Melanocyte of skin (primary cell): ENCODE measurements around the gene SMIM33. TPM values are rescaled to one million over a fixed set of nuclear protein-coding genes. Genes with fewer than 3 reads are reported as not detected.

Experiments
- small RNA-seq, 2 donors: library from RNA; depleted of rRNA; stranded (forward); fragments of <200 nt; gene quantifications; one replicate each; pipeline ENCODE3, GENCODE V24; 2012
- total RNA-seq, 2 donors: library from RNA; depleted of rRNA; stranded (reverse); fragments of >200 nt; gene quantifications; 2 replicates each; pipeline ENCODE4 v1.2.3, GENCODE V29; 2012

The SMIM33 gene
- total RNA-seq: under 1 TPM in 1 of 2 donors, not detected in 1; under 0.01 TPM

DNA sequence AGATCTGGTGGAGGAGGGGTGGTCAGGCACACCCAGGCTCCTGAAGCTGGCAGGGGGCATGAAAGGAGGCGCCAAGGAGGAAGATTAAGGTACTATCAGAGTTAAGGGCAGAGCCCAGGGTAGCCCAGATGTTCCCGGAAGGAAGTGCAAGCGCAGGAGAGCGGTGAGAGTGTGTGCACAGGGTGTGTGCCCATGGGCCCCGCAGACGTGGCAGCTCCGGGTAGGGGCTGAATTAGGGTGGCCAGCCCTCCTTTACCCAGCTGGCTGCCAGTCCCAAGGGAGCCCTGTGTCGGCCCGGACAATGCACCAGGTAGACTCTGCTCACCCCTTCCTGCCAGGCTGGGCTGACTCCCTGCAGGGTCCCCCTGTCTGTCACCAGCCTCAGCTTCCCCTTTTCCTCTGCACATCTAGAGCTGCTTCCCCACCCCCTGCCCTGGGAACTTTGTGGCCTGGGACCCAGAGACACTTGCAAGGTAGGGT, at the start of gene SMIM33:
Gene SMIM33 (plus strand): TSS at position 184 of the 480 bp plus-strand sequence. CDS start 118 bp downstream, at position 302.

GRCh38 chr5:139439013-139439903, 31.5 kb upstream of the SMIM33 start, which contains the start of gene DNAJC18:
Gene DNAJC18 (minus strand): TSS chr5:139439525. CDS start chr5:139439445, 80 bp downstream.

DNA sequence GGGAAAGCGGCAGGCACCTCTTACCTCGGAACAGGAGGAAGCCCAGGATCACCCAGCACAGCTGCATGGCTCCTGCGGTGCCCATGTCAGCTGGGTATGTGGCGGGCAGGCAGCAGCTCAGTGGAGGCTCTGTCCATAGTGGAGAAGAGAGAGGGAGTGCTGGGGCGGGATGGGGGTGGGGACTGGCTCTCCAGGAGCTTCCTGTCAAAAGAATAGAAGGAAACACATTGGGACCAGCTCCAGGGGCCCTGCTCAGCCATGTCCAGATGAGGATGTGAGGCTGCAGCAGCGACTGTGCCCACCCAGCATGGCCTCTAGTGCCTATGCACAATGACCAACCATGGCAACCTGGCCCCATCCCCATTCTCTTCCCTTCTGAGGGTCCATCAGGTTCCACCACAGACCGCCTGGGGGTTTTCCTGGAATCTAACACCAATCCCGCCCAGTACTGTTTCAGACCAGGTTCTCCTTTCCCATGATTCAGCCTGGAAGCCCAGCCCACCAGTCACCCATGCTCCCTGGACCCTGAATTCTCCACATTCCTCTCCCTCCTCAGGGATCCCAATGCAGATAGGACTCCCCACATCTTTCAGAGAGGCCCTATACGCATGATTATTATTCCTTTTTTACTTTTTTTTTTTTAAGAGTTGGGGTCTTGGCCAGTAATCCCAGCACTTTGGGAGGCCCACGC, 8.1 kb upstream of the SMIM33 start, which contains the start of gene ECSCR:
Gene ECSCR (minus strand): TSS at position 158 of the 691 bp plus-strand sequence. CDS start 73 bp downstream, at position 85.

DNA sequence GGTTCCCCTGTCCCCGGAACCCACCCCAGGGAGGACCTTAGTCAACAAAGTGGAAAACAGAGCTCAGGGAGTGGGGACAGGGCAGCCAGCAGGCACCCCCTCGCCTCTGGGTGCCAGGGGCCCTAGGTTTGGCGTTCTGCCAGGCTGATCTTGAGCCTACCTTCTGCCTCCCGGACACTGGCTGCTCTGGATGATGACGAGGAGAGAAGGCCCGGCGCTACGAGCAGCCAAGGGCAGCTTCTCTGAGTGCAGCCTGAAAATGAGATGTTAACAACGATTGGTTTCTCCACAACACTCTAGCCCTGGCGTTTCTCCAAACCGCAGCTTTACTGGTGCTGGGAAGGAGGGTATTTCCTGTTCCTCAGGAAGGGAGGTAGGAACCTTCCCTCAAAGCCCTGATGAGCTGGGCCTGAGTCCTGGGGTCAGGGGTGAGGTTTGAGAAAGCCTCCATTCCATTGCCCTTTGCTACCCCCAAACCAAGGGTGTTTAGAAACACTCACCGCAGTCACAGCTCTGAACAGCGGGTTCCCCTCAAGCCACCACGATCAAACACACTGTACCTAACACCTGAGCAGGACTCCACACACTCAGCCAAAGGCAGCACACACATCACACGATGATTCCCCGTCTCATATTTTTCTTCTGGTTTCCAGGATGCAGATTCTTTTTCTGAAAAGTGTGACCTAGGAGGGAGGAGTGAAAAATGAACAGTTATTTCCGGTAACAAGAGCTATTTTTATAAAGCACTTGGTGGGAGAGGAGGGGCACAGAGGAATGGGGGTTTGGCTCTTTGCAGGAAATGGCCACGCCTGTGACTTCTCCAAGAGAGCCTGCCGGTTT, 11.5 kb downstream of the SMIM33 start, which contains the start of gene STING1:
Gene STING1 (minus strand): TSS at position 709 of the 840 bp plus-strand sequence. CDS start 1,054 bp downstream, outside the sequence.

Small RNA genes lying within 50 kb of the gene (small RNA-seq; reads per million reads assigned to genes)
- 0 reads per million in 2 donors for gene RNU5B-4P

Other genes with a start within 250 kb of the SMIM33 start
- 100 to 1,000 TPM; 169 to 183 TPM for gene MATR3, start 177.3 kb upstream of the SMIM33 start, total RNA-seq
- 10 to 100 TPM; 49.6 to 52.6 TPM for gene PAIP2, start 129.2 kb upstream of the SMIM33 start, total RNA-seq
- not detected for gene SLC23A1, start 87.7 kb upstream of the SMIM33 start, total RNA-seq
- gene MZB1, start 81.1 kb upstream of the SMIM33 start, total RNA-seq: not detected
- gene PROB1, start 75.9 kb upstream of the SMIM33 start, total RNA-seq: under 1 TPM; 0.34 to 0.67 TPM
- 1 to 10 TPM; 3.8 to 4.3 TPM for gene SPATA24, start 66.9 kb upstream of the SMIM33 start, total RNA-seq
- gene DNAJC18, start 31.5 kb upstream of the SMIM33 start, total RNA-seq: 1 to 10 TPM; 8.6 to 9.3 TPM
- gene ECSCR, start 8.3 kb upstream of the SMIM33 start, total RNA-seq: not detected
- gene STING1, start 11.8 kb downstream of the SMIM33 start, total RNA-seq: 10 to 100 TPM; 17.2 to 28.6 TPM
- 10 to 100 TPM; 60.2 to 67.6 TPM for gene UBE2D2, start 90.3 kb downstream of the SMIM33 start, total RNA-seq
- gene CXXC5, start 177.3 kb downstream of the SMIM33 start, total RNA-seq: 1 to 10 TPM; 7.0 to 7.2 TPM